HepG2 (cell line): ENCODE measurements around the gene ADAMTS4. TPM values are rescaled to one million over a fixed set of nuclear protein-coding genes. Genes with fewer than 3 reads are reported as not detected.

Source experiments
- AKAP8 ChIP-seq: sonication (generic); formaldehyde crosslinking; IDR thresholded peaks from 2 replicates; pipeline ENCODE4 v1.5.1; 2020; ENCODE audit warnings: mild to moderate bottlenecking, missing genetic modification reagents
- CEBPB ChIP-seq: IDR thresholded peaks from 2 replicates; pipeline ENCODE4 v1.6.1; 2011; ENCODE audit warnings: low read depth, low read length, improper control_type of control experiment, borderline replicate concordance
- ISL2 ChIP-seq: sonication (generic); formaldehyde crosslinking; IDR thresholded peaks from 2 replicates; pipeline ENCODE4 v1.5.0; 2020; ENCODE audit warnings: missing genetic modification reagents
- KDM2A ChIP-seq: sonication (generic); formaldehyde crosslinking; IDR thresholded peaks from 2 replicates; pipeline ENCODE4 v1.4.0; 2020; ENCODE audit warnings: low read depth, missing genetic modification reagents, borderline replicate concordance
- MATR3 ChIP-seq: sonication (generic); formaldehyde crosslinking; IDR thresholded peaks from 2 replicates; pipeline ENCODE4 v1.4.0; 2020; ENCODE audit warnings: missing genetic modification reagents
- NKX3-1 ChIP-seq: sonication (generic); formaldehyde crosslinking; IDR thresholded peaks from 2 replicates; pipeline ENCODE4 v1.5.0; 2020; ENCODE audit warnings: missing genetic modification reagents
- PLRG1 ChIP-seq: fragments of 450-650 bp; conservative IDR thresholded peaks from 2 replicates; pipeline ENCODE4 v1.6.1; 2016
- ZBTB40 ChIP-seq, 2 experiments: fragments of 450-650 bp in 1 of 2; sonication (generic) in 1 of 2; formaldehyde crosslinking in 1 of 2; IDR thresholded peaks; 2 replicates each; pipeline versions ENCODE4 v1.6.1 to v1.8.0; 2016 to 2022; ENCODE audit warnings: antibody characterized with exemption in 1 of 2, mild to moderate bottlenecking in 1 of 2, missing genetic modification reagents in 1 of 2
- ZNF577 ChIP-seq: sonication (generic); formaldehyde crosslinking; IDR thresholded peaks from 2 replicates; pipeline ENCODE4 v1.4.0; 2020; ENCODE audit warnings: mild to moderate bottlenecking, low read depth, missing genetic modification reagents, borderline replicate concordance
- ZNF746 ChIP-seq: sonication (generic); formaldehyde crosslinking; IDR thresholded peaks from 2 replicates; pipeline ENCODE4 v1.8.0; 2022; ENCODE audit warnings: mild to moderate bottlenecking, missing genetic modification reagents
- polyA plus RNA-seq, 8 experiments: library from polyadenylated mRNA; depleted of rRNA in 3 of 8; stranded (reverse) in 7 of 8; unstranded in 1 of 8; fragments of >200 nt; fragmentation: Illumina TruSeq in 4 of 8; extraction: Trizol in 4 of 8; gene quantifications; 2 replicates each; pipeline versions ENCODE4 v1.2.1 to v1.2.3, GENCODE V29; 2011 to 2016; ENCODE audit warnings: low read depth in 4 of 8, missing spikeins in 1 of 8, mixed read lengths in 1 of 8; ENCODE audit not compliant: insufficient read depth in 1 of 8
- total RNA-seq, 5 experiments: library from RNA; depleted of rRNA; stranded (reverse); fragments of >200 nt; fragmentation: Illumina TruSeq; extraction: Trizol; gene quantifications; 2 replicates each; pipeline ENCODE4 v1.2.3, GENCODE V29; 2016; ENCODE audit warnings: low read depth in 1 of 5
- TF ChIP-seq, protein P1 (sequence below): sonication (generic); formaldehyde crosslinking; IDR thresholded peaks from 2 replicates; pipeline ENCODE4 v1.4.0; 2020; ENCODE audit warnings: missing genetic modification reagents, borderline replicate concordance
- TF ChIP-seq, protein P2 (sequence below): sonication (generic); formaldehyde crosslinking; IDR thresholded peaks from 2 replicates; pipeline ENCODE4 v1.5.0; 2020; ENCODE audit warnings: mild to moderate bottlenecking, missing genetic modification reagents

ADAMTS4 gene
- total and polyA plus RNA-seq, 2 of the 13 experiments (the other 11 are each of a cell fraction or from before 2014, with no cell fraction given): 0.51 to 1.7 TPM

- TF ChIP-seq ZBTB40 (IDR thresholded peaks at IDR 0.05): no peak
- TF ChIP-seq ZBTB40 (CRISPR knock-in tag; IDR thresholded peaks at IDR 0.05): no peak; the same call in 1 of the 2 replicates
- TF ChIP-seq ISL2 (CRISPR knock-in tag): peak; percentile 91
- no peak for TF ChIP-seq PLRG1
- TF ChIP-seq, protein P1, sequence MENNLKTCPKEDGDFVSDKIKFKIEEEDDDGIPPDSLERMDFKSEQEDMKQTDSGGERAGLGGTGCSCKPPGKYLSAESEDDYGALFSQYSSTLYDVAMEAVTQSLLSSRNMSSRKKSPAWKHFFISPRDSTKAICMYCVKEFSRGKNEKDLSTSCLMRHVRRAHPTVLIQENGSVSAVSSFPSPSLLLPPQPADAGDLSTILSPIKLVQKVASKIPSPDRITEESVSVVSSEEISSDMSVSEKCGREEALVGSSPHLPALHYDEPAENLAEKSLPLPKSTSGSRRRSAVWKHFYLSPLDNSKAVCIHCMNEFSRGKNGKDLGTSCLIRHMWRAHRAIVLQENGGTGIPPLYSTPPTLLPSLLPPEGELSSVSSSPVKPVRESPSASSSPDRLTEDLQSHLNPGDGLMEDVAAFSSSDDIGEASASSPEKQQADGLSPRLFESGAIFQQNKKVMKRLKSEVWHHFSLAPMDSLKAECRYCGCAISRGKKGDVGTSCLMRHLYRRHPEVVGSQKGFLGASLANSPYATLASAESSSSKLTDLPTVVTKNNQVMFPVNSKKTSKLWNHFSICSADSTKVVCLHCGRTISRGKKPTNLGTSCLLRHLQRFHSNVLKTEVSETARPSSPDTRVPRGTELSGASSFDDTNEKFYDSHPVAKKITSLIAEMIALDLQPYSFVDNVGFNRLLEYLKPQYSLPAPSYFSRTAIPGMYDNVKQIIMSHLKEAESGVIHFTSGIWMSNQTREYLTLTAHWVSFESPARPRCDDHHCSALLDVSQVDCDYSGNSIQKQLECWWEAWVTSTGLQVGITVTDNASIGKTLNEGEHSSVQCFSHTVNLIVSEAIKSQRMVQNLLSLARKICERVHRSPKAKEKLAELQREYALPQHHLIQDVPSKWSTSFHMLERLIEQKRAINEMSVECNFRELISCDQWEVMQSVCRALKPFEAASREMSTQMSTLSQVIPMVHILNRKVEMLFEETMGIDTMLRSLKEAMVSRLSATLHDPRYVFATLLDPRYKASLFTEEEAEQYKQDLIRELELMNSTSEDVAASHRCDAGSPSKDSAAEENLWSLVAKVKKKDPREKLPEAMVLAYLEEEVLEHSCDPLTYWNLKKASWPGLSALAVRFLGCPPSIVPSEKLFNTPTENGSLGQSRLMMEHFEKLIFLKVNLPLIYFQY (CRISPR knock-in tag): peak; percentile 70; the same call in 1 of the 2 replicates
- TF ChIP-seq, protein P2, sequence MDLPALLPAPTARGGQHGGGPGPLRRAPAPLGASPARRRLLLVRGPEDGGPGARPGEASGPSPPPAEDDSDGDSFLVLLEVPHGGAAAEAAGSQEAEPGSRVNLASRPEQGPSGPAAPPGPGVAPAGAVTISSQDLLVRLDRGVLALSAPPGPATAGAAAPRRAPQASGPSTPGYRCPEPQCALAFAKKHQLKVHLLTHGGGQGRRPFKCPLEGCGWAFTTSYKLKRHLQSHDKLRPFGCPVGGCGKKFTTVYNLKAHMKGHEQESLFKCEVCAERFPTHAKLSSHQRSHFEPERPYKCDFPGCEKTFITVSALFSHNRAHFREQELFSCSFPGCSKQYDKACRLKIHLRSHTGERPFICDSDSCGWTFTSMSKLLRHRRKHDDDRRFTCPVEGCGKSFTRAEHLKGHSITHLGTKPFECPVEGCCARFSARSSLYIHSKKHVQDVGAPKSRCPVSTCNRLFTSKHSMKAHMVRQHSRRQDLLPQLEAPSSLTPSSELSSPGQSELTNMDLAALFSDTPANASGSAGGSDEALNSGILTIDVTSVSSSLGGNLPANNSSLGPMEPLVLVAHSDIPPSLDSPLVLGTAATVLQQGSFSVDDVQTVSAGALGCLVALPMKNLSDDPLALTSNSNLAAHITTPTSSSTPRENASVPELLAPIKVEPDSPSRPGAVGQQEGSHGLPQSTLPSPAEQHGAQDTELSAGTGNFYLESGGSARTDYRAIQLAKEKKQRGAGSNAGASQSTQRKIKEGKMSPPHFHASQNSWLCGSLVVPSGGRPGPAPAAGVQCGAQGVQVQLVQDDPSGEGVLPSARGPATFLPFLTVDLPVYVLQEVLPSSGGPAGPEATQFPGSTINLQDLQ (CRISPR knock-in tag): no peak
- TF ChIP-seq CEBPB: peak; percentile 94
- no peak for TF ChIP-seq AKAP8 (CRISPR knock-in tag)
- no peak for TF ChIP-seq ZNF577
- peak; percentile 27; the same call in 1 of the 2 replicates for TF ChIP-seq KDM2A
- TF ChIP-seq MATR3 (CRISPR knock-in tag): no peak
- TF ChIP-seq NKX3-1 (CRISPR knock-in tag): no peak
- peak; percentile 90 for TF ChIP-seq ZNF746 (CRISPR knock-in tag)
Measured at GRCh38 chr1:161223805-161224694, 25.2 kb upstream of the ADAMTS4 start (continued).
